Measurements from ENCODE around the gene SCT.

SCT gene

GRCh38 chr11:601573-602245 is 25.3 kb downstream of the SCT start:
- Histone ChIP-seq H3K4me2 (ENCODE audit: low read length) (no peak overlapping the region), H2BK120ac (ENCODE audit: low read depth, low read length) (no peak overlapping the region), H3K79me2 (ENCODE audit: control insufficient read depth, insufficient read depth, low read length) (no peaks in the 10 kb centered on the region), H3K4me3 (ENCODE audit: low read length) (no peak overlapping the region), H4K5ac (ENCODE audit: low read length) (no peak overlapping the region), H3K18ac (ENCODE audit: low read length) (no peak overlapping the region), H3K4ac (ENCODE audit: low read depth, low read length) (no peak overlapping the region), H4K8ac (ENCODE audit: low read depth, low read length) (no peak overlapping the region), H3K9ac (ENCODE audit: low read length) (no peak overlapping the region), H2BK15ac (replicated peaks; ENCODE audit: low read depth) (no peak overlapping the region), H3K27ac (ENCODE audit: low read depth, low read length) (no peak overlapping the region), H3K27me3 (ENCODE audit: insufficient read depth, low read length, poor library complexity) (no peaks in the 10 kb centered on the region), H2BK5ac (ENCODE audit: low read length) (no peak overlapping the region), H3K36me3 (ENCODE audit: control insufficient read depth, insufficient read depth, low read length) (peaks cover 25% of the 10 kb centered on the region), H3K23ac (ENCODE audit: low read length) (no peak overlapping the region), H3K79me1 (ENCODE audit: low read length) (peaks cover 1% of the 10 kb centered on the region), H3K4me1 (ENCODE audit: control insufficient read depth, low read depth, low read length) (no peaks in the 10 kb centered on the region), H2AK5ac (ENCODE audit: low read length) (no peak overlapping the region), H3K56ac (ENCODE audit: low read length) (no peak overlapping the region)
- no CpG with 5 or more reads among the region's 23 CpGs for WGBS (ENCODE audit: extremely low coverage, insufficient coverage, low lambda C conversion rate)
- DNase-seq = no peak

GRCh38 chr11:598005-598680 is 28.8 kb downstream of the SCT start:
- Histone ChIP-seq H3K79me2 (ENCODE audit: control insufficient read depth, insufficient read depth, low read length) (no peaks in the 10 kb centered on the region), H3K4me1 (ENCODE audit: control insufficient read depth, low read depth, low read length) (no peaks in the 10 kb centered on the region), H4K5ac (ENCODE audit: low read length) (no peak overlapping the region), H4K8ac (ENCODE audit: low read depth, low read length) (no peak overlapping the region), H3K4me3 (ENCODE audit: low read length) (no peak overlapping the region), H3K4me2 (ENCODE audit: low read length) (no peak overlapping the region), H3K9ac (ENCODE audit: low read length) (no peak overlapping the region), H3K56ac (ENCODE audit: low read length) (no peak overlapping the region), H3K18ac (ENCODE audit: low read length) (no peak overlapping the region), H2AK5ac (ENCODE audit: low read length) (no peak overlapping the region), H3K27ac (ENCODE audit: low read depth, low read length) (no peak overlapping the region), H2BK15ac (replicated peaks; ENCODE audit: low read depth) (no peak overlapping the region), H3K79me1 (ENCODE audit: low read length) (peaks cover 5% of the 10 kb centered on the region), H3K36me3 (ENCODE audit: control insufficient read depth, insufficient read depth, low read length) (peaks cover 32% of the 10 kb centered on the region), H3K4ac (ENCODE audit: low read depth, low read length) (no peak overlapping the region), H3K23ac (ENCODE audit: low read length) (no peak overlapping the region), H3K27me3 (ENCODE audit: insufficient read depth, low read length, poor library complexity) (no peaks in the 10 kb centered on the region), H2BK120ac (ENCODE audit: low read depth, low read length) (no peak overlapping the region), H2BK5ac (ENCODE audit: low read length) (no peak overlapping the region)
- DNase-seq = no peak
- WGBS (ENCODE audit: extremely low coverage, insufficient coverage, low lambda C conversion rate) = no CpG with 5 or more reads among the region's 30 CpGs

- Histone ChIP-seq H3K79me1 (ENCODE audit: low read length) (peaks cover 5% of the 10 kb centered on the region), H3K4ac (ENCODE audit: low read depth, low read length) (no peak overlapping the region), H3K79me2 (ENCODE audit: control insufficient read depth, insufficient read depth, low read length) (no peaks in the 10 kb centered on the region), H2BK15ac (replicated peaks; ENCODE audit: low read depth) (no peak overlapping the region), H3K27ac (ENCODE audit: low read depth, low read length) (no peak overlapping the region), H2BK5ac (ENCODE audit: low read length) (no peak overlapping the region), H4K8ac (ENCODE audit: low read depth, low read length) (no peak overlapping the region), H3K27me3 (ENCODE audit: insufficient read depth, low read length, poor library complexity) (no peaks in the 10 kb centered on the region), H3K23ac (ENCODE audit: low read length) (no peak overlapping the region), H3K56ac (ENCODE audit: low read length) (no peak overlapping the region), H4K5ac (ENCODE audit: low read length) (no peak overlapping the region), H3K4me1 (ENCODE audit: control insufficient read depth, low read depth, low read length) (no peaks in the 10 kb centered on the region), H3K4me2 (ENCODE audit: low read length) (no peak overlapping the region), H3K4me3 (ENCODE audit: low read length) (no peak overlapping the region), H3K18ac (ENCODE audit: low read length) (no peak overlapping the region), H2BK120ac (ENCODE audit: low read depth, low read length) (no peak overlapping the region), H2AK5ac (ENCODE audit: low read length) (no peak overlapping the region), H3K36me3 (ENCODE audit: control insufficient read depth, insufficient read depth, low read length) (peaks cover 37% of the 10 kb centered on the region), H3K9ac (ENCODE audit: low read length) (no peak overlapping the region)
- WGBS (ENCODE audit: extremely low coverage, insufficient coverage, low lambda C conversion rate) = no CpG with 5 or more reads among the region's 29 CpGs
- peak; percentile 41 for DNase-seq
These were observed 29.7 kb downstream of the SCT start for GRCh38 chr11:597166-597725.

- Histone ChIP-seq H3K4me2 (ENCODE audit: low read length) (no peak overlapping the region), H4K5ac (ENCODE audit: low read length) (no peak overlapping the region), H3K56ac (ENCODE audit: low read length) (no peak overlapping the region), H2BK15ac (replicated peaks; ENCODE audit: low read depth) (no peak overlapping the region), H3K4me1 (ENCODE audit: control insufficient read depth, low read depth, low read length) (no peaks in the 10 kb centered on the region), H3K79me1 (ENCODE audit: low read length) (peaks cover 5% of the 10 kb centered on the region), H3K36me3 (ENCODE audit: control insufficient read depth, insufficient read depth, low read length) (peaks cover 34% of the 10 kb centered on the region), H2BK120ac (ENCODE audit: low read depth, low read length) (no peak overlapping the region), H3K18ac (ENCODE audit: low read length) (no peak overlapping the region), H4K8ac (ENCODE audit: low read depth, low read length) (no peak overlapping the region), H3K79me2 (ENCODE audit: control insufficient read depth, insufficient read depth, low read length) (no peaks in the 10 kb centered on the region), H2BK5ac (ENCODE audit: low read length) (no peak overlapping the region), H3K23ac (ENCODE audit: low read length) (no peak overlapping the region), H3K27me3 (ENCODE audit: insufficient read depth, low read length, poor library complexity) (no peaks in the 10 kb centered on the region), H3K4me3 (ENCODE audit: low read length) (no peak overlapping the region), H3K27ac (ENCODE audit: low read depth, low read length) (no peak overlapping the region), H3K4ac (ENCODE audit: low read depth, low read length) (no peak overlapping the region), H2AK5ac (ENCODE audit: low read length) (no peak overlapping the region), H3K9ac (ENCODE audit: low read length) (no peak overlapping the region)
- DNase-seq = no peak
- WGBS (ENCODE audit: extremely low coverage, insufficient coverage, low lambda C conversion rate) = no CpG with 5 or more reads among the region's 10 CpGs
These were observed 30.6 kb downstream of the SCT start for GRCh38 chr11:596374-596773.

- Histone ChIP-seq H3K23ac (ENCODE audit: low read length) (no peak overlapping the region), H4K8ac (ENCODE audit: low read depth, low read length) (no peak overlapping the region), H3K18ac (ENCODE audit: low read length) (no peak overlapping the region), H3K4ac (ENCODE audit: low read depth, low read length) (no peak overlapping the region), H3K79me2 (ENCODE audit: control insufficient read depth, insufficient read depth, low read length) (no peaks in the 10 kb centered on the region), H2AK5ac (ENCODE audit: low read length) (no peak overlapping the region), H3K56ac (ENCODE audit: low read length) (no peak overlapping the region), H2BK5ac (ENCODE audit: low read length) (no peak overlapping the region), H2BK120ac (ENCODE audit: low read depth, low read length) (no peak overlapping the region), H3K79me1 (ENCODE audit: low read length) (peaks cover 5% of the 10 kb centered on the region), H3K4me2 (ENCODE audit: low read length) (no peak overlapping the region), H3K4me3 (ENCODE audit: low read length) (no peak overlapping the region), H3K27me3 (ENCODE audit: insufficient read depth, low read length, poor library complexity) (no peaks in the 10 kb centered on the region), H3K27ac (ENCODE audit: low read depth, low read length) (no peak overlapping the region), H3K9ac (ENCODE audit: low read length) (no peak overlapping the region), H3K4me1 (ENCODE audit: control insufficient read depth, low read depth, low read length) (no peaks in the 10 kb centered on the region), H2BK15ac (replicated peaks; ENCODE audit: low read depth) (no peak overlapping the region), H4K5ac (ENCODE audit: low read length) (no peak overlapping the region), H3K36me3 (ENCODE audit: control insufficient read depth, insufficient read depth, low read length) (peaks cover 34% of the 10 kb centered on the region)
- DNase-seq = no peak
- no CpG with 5 or more reads among the region's 10 CpGs for WGBS (ENCODE audit: extremely low coverage, insufficient coverage, low lambda C conversion rate)
These were observed 31.6 kb downstream of the SCT start for GRCh38 chr11:595400-595799.
